HG03432 (cell line): ENCODE results near the gene FTO.
"Not testable (repeated sequence)": the region's sequence is repeated elsewhere in the genome, so short reads cannot be mapped to it uniquely, and the experiment has no call there.

ENCODE experiments used
- ATAC-seq: cut with Tn5 transposase; IDR thresholded peaks from one replicate; pipeline ENCODE4 v1.9.1; 2021; ENCODE audit warnings: mild to moderate bottlenecking, moderate library complexity; ENCODE audit not compliant: unreplicated experiment

FTO gene

GRCh38 chr16:54165912-54166865 is 462.2 kb downstream of the FTO start:
- ATAC-seq = no peak

DNA sequence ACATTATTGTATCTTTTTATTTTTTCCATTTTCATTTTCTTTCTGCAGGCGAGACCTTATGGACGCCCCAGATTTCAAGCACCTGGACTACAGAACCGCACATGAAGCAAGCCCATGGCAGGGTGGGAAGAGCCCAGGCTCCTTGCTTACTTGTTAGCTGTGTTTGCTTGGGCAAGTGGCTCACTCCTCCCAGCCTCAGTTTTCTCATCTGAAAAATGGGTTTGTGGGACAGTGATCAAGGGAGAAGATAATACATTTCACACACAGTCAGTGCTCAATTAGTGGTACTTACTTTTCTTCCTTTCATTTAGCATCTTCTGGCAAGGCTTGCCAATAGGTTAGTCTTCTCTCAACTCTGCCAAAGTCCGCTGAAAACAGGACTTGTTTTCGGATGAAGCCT is 465.2 kb downstream of the FTO start:
- ATAC-seq = no peak

GRCh38 chr16:54171626-54172537 is 467.9 kb downstream of the FTO start:
- no peak for ATAC-seq

- ATAC-seq = no peak
Measured at GRCh38 chr16:54173490-54173889, 469.5 kb downstream of the FTO start.

GRCh38 chr16:54174201-54174600 is 470.2 kb downstream of the FTO start:
- no peak for ATAC-seq

- ATAC-seq = no peak
Measured at GRCh38 chr16:54174750-54175149, 470.8 kb downstream of the FTO start.

DNA sequence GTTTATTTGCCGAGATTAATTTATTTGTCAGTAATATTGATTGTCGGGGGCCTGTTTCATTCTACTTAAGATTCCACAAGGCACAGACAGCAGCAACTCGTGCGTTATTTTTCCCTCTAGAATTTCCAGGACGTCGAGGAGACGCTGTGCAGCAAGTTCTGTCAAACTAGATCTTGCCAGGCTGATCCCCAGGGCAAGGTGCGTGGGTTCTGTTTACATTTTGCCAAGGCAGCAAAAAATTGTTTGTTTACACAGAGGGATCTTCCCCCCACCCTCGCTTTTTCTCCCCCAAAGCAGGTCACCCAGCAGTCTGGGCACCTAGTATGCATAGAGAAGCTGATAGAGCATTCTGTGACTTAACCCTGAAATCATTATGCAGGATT is 471.2 kb downstream of the FTO start:
- ATAC-seq = no peak

DNA sequence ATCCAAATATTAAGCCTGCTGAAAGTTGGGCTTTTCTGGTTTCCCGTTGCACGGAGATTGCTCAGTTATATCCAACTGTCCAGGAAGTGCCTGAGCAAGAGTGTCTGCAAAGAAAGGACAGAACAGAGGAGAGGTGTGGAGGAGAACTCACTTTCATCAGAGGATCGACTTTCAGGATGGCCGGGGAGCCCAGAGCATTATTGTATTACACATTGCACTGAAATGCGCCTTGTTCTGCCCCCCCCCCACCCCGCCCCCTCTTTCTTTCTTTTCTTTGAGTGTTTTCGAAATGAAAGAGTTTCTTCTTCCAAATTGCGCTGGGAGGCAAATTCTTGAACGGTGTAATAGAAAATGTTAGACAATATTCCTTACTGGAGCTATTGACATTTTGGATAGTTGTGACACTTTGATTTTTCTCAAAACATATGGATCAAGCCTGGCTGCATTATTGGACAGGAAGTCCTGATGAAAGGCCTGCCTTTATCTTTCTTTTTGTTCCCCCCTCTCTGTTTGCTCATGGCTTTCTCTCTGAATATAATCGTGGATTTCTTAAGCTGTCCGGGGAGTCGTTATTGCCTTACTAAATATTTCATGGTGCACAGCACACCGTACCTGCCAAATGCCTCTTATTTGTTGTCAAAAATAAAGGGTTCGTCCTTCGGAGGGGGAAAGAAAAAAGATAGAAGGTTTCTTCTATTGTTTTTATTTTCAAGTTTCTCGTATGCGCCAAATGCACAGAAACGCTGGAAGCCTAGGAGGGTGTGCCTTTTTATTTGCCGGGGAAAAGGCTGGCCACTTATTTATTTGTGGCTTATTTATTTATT is 471.8 kb downstream of the FTO start:
- no peak for ATAC-seq

- no peak for ATAC-seq
Measured at GRCh38 chr16:54176376-54176901, 472.5 kb downstream of the FTO start.

DNA sequence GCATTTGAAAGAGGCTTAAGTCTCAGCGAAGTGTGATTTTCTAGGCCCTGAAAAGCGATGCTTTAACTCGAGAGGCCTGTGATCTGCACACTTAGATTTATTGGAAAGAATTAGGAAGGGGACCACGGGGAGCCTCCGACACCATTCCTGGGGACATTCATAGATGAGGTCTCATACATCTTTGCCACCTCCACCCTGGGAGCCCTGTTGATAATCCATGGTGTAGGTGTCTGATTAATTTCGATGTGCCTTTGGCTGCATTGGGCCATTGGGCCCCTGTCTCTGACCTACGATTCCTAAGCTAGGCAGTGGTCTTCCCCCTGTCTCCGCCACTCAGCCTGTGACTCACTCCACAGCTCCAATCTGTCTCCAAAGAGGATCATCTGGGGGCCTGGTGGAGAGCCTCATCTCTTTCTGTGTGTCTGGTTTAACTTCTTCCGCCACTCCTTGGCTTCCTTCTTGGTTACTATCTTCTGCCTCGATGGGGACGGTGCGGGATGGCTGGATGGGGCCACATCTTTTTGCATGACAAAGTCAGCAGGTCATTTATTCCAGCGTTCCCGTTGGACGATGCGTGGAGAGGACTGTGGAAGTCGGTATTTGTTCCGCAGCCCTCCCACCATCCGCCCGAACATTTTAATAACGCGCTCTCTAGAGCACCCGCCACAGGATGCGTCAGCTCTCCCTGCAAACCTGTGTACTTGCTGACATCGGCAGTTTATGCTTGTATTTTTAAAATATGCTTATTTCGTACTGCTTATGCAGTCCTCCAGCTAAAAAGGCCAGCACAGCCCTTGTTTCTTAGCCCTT is 473.3 kb downstream of the FTO start:
- no peak for ATAC-seq

- ATAC-seq = no peak
Measured at GRCh38 chr16:54177862-54178477, 474.0 kb downstream of the FTO start.

GRCh38 chr16:54178478-54178976 is 474.6 kb downstream of the FTO start:
- ATAC-seq = no peak

DNA sequence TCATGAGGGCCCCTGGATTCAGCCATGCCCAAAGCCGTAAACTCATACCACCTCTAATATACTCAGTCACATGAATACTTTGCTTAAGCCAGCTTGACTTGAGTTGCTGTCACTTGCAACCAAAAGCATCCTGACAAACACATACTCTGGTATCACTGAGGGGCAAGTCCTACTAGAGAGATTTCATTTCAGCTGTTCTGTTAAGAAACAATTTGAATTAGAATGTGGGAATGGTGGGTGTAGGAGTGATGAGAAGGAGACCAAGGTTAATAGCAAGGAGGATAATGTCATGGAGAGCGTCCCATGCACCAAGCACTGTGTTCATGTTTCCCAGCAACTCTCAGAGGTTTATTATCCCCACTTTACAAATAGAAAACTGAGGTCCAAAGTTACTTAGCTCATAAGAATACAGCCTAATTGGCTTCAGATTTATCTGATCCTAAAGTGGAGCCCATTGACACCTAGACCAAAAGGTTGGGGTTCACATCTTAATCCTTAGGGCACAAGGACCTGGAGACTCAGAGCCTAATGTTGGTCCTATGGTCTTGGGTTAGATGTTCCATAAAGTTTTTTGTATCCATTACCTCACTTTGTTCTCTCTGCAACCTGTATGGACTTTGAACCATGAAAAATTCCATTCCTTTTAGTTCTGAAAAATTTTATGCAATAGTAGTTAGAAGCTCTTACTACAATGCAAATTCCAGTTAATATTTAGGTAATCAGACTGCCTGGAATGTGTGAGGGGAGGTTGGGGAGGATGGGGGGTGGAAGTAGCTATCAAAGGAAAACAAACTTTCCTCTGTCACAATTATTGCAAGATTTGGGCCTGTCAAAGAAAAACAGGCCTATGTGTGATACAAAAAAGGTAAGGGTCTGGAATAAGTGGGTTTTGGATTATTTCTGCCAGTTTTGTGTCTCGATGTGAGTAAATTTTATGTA is 476.7 kb downstream of the FTO start:
- no peak for ATAC-seq

- ATAC-seq = not testable (repeated sequence)
Measured at GRCh38 chr16:54181683-54182329, 477.9 kb downstream of the FTO start.

GRCh38 chr16:54185045-54185444 is 481.1 kb downstream of the FTO start:
- no peak for ATAC-seq

- ATAC-seq = no peak
Measured at GRCh38 chr16:54191163-54191562, 487.2 kb downstream of the FTO start.

DNA sequence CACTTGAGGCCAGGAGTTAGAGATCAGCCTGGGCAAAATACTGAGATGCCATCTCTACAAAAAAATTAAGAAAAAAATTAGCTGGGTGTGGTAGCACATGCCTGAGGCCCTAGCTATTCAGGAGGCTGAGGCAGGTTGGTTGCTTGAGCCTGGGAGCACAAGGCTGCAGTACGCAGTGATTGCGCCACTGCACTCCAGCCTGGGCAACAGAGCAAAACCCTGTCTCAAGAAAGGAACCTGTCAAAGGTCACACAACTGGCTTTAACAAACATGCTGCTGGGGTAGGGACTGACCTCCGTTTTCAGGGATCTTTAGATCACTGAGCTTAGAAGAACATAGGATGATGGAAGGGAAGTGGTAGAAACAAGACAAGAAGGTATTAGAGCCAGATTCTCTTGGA is 487.6 kb downstream of the FTO start:
- ATAC-seq = no peak
